GM18873 (cell line): Measurements from ENCODE around the gene IGFBPL1.
"Not testable (repeated sequence)": the region's sequence is repeated elsewhere in the genome, so short reads cannot be mapped to it uniquely, and the experiment has no call there.

Experiments used
- ATAC-seq: cut with Tn5 transposase; IDR thresholded peaks from one replicate; pipeline ENCODE4 v1.9.1; 2021; ENCODE audit warnings: mild to moderate bottlenecking, moderate library complexity, moderate number of reproducible peaks; ENCODE audit not compliant: unreplicated experiment, low FRiP score

The IGFBPL1 gene

DNA sequence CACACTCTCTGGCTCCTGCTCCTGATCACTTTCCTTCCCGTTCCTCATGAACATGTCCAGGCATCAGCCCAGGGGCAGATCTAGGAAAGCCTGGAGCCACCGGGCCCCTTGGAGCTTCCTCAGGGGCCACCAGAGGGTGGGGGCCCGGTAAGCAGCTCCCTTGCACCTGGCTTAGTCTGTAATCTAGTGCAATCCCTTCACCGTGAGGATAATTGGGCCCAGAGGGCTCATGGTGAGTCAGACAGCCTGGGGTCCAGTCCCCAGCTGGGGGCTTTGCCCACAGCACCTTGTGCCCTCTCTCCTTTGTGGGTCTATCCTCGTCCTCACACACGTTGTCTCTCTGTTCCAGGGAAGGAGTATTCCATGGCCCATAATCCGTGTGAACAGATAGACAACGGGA lies 42.1 kb downstream of the IGFBPL1 start:
- ATAC-seq, result no peak

DNA sequence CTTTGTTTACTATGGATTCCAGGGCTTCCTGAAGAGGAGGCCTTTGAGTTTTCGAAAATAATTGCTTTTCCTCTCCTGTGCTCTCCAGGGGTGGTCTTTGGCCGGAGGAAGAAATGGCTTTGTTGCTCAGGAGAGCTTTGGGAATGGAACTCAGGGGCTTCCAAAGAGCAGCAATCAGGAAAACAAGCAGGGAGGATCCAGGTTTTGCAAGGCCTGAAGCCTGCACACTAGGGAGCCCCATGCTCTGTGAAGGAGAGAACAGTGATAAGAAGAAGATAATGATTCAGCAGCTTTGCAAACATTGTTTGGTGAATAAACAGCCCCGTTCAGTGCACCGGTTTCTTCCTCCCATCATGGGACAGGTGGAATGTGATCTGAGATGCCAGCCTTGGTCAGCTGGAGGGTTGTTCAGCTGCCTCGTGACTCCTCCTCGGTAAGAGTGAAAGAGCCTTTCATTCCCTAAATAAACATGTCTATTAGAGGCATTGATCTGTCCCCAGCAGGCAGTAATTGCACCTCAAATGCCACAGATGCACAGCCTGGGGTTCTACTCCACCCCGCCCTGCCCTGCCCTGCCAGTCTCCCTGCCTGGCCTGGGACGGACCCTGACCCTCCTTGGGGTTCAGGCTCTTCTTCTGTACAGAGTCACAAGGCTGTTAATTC lies 43.3 kb downstream of the IGFBPL1 start:
- ATAC-seq, result no peak

DNA sequence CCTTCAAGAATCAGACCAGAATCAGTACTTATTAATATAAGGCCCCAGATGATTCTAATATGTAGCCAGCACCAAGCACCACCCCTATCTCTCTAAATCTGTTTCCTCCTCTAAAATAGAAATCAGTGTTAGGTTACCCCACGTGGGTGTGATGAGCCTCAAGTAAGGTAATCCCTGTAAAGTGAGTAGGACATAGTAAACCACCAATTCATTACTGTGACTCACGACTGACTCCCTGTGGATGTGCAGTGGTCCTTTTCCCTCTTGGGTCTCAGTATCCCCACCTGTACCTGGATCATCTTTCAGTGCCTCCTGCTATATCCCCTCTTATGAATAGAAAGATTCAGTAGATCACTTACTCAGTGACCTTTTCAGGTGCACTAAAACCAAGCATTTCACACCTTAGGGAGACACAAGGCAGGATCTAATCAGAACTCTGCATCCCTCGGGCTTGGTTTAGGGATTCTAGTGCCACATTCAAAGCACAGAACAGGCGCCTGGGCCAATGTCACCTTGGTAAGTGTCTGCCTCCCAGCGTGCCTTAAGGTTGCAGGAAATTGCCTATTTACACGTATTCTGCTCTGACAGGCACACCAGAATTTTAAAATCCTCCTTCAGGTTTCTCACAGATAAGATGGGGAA lies 43.9 kb downstream of the IGFBPL1 start:
- no peak for ATAC-seq

DNA sequence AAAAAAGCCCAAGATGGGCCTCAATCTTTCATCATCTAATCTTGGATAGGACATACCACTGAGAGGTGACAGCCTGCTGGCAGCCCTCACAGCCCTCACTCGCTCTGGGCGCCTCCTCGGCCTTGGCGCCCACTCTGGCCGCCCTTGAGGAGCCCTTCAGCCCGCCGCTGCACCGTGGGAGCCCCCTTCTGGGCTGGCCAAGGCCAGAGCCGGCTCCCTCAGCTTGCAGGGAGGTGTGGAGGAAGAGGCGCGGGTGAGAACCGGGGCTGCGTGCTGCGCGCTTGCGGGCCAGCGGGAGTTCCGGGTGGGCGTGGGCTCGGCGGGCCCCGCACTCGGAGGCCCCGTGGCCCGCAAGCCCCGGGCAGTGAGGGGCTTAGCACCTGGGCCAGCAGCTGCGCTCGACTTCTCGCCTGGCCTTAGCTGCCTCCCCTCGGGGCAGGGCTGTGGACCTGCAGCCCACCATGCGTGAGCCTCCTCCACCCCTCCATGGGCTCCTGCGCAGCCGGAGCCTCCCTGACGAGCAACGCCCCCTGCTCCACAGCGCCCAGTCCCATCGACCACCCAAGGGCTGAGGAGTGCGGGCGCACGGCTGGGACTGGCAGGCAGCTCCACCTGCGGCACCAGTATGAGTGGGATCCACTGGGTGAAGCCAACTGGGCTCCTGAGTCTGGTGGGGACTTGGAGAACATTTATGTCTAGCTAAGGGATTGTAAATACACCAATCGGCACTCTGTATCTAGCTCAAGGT lies 46.7 kb downstream of the IGFBPL1 start:
- not testable (repeated sequence) for ATAC-seq

DNA sequence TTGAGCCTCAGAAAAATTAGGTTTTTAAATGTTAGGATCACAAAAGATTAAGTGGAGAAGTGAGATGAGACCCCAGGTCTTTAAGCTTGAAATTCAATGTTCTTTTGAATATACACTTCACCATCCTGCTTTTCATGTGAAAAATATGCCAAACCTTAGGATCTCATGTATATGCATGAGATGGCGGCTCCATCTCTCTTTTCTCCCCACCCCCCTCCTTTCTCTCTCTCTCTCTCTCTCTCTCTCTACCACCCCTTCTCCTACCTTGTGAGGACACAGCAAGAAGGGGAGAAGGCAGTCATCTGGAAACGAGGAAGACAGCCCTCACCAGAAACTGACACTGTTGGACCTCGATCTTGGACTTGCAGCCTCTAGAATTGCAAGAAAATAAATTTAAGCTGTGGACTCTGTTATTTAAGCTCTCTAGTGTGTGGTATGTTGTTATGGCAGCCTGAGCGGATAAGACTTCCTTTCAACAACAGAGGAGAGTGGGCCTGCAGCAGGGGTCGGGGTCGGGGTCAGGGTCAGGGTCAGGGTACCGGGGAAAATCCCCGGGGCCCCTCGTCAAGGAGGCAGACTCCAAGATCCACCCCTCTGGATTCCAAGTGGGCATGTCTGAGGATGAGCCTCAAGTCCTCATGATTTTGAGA lies 48.1 kb downstream of the IGFBPL1 start:
- ATAC-seq, result no peak

DNA sequence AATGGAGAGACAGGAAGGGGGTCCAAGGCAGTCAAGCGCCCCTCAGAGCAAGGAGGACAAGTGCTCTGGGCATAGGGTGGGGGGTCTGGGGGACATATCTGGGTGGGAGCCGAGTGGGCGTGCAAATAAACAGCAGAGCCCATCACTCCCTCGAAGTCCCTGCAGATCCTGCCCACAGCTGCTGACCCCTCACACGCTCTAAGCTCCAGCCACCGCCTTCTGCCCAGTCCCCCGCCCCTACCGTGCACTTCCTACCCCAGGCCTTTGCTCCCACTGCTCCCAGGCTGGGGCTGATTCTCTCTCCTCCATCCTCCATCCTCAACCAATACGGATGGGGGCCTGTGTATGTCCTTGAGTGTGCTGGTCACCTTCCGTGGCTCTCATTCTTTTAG lies 48.7 kb downstream of the IGFBPL1 start:
- no peak for ATAC-seq

DNA sequence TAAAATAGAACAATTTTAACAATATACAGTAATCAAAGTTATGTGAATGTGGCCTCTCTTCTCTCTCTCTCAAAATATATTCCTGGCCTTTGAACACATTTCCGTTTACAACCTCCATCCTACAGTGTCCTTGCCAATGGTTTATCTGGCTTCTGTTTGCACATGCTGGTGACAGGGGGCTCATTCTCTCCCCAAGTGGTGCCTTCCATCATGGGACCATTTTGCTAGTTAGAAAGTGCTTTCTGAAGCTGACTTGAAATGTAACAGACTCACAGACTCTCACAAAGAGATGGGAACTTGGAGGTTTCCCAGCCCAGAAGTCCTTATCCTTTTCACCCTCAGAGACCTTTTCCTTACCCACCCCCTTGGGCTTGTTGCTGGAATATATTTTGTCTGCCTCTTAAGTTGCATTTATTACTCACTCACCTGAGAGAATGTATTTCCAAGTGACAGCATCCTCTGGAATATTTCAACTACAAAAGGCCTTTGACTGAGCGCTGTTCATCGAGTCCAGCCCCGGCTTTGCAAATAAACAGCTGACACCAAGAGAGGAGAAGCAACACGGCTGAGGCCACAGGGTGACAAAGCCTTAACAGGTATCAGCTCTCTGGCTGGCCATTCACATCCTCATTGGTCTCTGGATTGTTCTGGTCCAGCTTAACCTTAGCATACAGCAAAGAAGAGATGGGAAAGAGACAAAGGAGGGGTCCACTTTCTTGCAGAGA lies 49.2 kb downstream of the IGFBPL1 start:
- no peak for ATAC-seq

DNA sequence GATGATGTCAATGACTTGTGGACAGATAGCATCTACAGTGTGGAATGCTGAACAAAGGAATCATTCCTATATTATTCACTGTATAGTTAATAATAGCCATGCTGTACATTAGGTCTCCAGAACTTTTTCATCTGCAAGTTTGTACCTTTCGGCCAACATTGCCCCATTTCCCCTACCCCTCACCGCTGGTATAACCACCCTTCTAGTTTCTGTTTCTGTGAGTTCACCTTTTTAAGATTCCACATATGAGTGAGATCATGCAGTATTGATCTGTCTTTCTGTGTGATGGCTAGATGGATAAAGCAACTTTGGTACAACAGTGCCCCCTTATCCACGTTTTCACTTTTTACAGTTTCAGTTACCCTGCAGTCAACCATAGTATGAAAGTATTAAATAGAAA lies 50.6 kb downstream of the IGFBPL1 start:
- no peak for ATAC-seq

DNA sequence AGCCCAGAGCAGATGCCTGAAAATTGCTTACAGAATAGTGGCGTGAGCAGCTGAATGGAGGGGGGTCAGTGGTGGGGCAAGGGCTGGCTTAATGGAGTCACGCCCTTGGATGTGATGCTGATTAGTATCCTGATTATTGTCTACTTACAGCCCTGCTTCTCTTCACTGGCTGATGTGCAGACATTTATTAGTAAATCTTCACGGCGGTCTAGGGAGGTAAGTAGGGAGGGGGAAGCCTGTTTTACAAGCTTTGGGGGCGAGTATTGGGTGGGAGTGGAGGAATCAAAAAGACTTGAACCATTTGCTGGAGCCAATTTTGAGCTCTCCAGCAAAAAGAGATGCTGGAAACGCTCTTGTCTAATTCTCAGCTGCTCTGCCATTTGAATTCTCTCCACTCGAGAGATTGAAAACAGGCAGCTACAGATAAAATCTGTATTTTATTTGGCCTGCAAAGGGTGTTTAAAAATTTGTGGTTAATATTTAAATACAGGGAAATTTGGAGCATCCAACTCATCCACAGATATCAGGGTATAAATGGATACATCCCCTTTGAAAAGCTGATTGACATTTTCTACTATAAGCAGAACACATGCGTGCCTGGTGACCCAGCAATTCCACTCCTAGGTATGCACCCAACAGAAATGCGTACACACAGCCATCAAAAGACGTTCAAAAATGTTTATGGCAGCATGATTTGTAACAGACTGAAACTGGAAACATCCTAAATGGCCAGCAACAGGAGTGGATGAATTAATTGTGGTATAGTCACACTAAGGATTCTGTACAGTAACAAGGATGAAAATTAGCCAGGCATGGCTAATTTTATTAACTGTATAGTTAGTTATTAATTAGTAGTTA lies 51.3 kb downstream of the IGFBPL1 start:
- no peak for ATAC-seq

DNA sequence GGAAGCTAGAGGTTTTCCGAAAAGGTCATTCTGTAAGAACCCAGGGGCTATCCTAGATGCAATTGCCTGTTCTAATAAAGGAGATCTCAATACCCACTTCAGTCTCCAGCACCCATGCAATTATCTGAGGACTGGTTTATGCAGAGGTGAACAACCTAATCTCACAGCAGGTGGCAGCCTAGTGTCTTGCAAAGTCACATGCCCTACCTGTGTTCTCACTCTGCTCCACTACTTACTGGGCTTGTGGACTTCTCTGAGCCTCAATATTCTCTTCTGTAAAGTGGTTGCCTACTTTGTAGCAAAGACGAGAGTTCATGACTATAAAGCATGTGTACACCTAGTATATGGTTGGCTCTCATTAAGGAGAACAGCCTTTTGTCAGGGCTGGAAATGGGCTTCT lies 52.8 kb downstream of the IGFBPL1 start:
- ATAC-seq, result no peak

DNA sequence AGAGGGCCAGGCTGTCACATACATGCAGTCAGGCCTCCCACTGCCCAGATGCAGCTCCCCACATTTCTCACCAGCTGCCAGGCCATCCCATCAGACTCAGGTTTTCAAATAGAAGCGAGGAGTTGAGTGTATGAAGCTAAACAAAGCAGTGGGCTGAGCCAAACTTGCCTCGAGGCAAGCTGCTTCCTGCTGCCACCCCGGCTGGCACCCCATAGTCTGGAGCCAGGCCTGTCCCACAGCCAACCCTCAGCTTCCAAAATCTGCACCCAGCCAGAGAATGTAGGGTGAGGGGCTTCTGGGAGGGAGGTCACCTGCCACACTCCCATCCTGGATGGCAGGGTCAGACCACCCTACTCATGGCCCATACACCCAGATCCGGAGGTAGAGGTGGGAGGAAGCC lies 54.1 kb downstream of the IGFBPL1 start:
- ATAC-seq, result no peak

DNA sequence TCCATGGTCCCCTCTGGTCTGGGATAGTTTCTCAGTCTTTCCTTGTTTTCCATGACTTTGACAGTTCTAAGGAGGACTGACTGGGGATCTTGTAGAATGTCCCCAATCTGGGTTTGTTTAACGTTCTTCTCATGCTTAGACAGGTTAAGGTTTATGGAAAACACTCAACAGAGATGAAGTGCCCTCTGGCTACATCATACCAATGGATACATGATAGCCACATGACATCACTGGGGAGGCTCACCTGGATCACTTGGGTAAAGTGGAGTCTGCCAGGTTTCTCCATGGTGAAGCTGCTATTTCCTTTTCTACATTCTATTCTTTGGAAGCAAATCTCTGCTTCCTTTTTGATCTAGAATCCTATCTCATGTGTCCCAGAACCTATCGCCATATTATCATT lies 55.5 kb downstream of the IGFBPL1 start:
- no peak for ATAC-seq

DNA sequence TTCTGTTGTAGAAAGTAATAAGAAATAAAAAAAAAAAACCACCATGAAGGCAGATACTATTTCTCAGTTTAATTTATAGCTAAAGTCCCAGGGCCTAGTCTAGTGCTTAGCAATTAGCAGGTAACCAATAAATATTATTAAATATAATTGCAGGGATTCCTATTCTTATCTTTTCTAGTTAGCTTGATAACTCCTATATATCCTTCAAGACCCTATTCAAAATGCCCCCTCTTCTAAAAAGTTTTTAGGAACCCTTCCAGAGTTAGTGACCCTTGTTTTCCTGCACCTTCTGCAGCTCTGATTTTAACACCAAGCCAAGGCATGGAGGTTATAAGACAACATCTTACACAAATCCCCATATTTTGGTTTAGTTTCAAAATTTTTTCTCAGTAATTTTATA lies 56.4 kb downstream of the IGFBPL1 start:
- ATAC-seq, result no peak

DNA sequence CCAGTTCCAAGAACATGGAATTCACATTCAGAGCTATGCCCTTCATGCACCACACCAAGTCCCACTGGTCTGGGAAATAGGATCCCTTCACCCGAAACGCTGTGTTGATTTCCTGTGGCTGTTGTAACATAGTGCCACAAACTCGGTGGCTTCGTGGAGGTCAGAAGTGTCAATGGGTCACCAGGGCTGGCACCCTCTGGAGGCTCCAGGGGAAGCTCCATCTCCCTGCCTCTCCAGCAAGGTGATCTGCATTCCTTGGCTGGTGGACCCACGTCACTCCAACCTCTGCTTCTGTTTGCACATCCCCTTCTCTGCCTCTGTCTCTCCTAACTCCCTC lies 60.7 kb downstream of the IGFBPL1 start:
- no peak for ATAC-seq

DNA sequence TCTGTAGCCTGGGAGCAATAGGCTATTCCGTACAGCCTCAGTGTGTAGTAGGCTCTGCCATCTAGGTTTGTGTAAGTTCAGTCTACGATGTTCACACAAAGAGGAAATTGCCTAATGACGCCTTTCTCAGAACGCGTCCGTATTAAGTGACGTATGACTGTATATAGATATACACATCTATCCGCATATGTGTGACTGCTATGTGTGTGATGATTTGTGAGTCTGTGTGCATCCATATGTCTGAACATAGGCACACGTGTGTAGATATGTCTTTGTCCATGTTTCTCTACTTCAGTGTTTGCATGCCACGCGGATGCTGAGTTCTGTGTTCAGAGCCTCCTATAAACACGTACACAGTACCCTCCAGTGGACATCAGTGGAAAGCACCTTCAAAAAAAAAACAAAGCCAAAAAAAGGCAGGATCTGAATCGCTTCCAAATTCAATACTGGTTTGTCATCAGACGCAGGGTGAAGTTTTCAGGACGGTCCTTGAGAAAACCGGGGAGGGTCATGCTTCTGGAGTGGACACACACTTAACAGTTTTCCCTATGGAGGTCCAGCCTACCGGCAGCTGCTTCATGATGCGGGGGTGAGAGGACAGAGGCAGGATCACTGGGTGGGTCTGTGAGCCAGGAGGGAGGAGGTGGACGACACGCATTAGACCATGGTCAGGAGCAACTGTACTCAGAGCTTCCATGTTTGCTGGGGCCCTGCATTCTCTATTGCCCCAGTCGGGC lies 61.2 kb downstream of the IGFBPL1 start:
- ATAC-seq, result no peak

DNA sequence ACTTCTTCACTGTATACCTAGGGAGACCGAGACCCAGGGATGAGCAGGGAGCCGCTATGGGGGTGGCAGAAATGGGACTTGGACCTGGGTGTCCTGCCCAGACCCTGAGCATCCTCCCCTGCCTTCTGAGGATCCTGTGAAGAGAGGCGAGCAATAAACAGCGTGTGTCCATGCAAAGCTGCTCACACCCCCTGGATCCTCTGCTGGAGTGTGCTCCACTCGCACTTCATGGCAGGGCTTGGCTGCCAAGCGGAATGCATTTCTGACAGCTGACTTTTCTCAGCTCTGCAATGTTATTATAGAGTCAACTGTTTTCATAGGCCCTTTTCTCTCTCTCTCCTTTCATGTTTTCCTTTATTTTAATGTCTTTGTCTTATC lies 62.8 kb downstream of the IGFBPL1 start:
- no peak for ATAC-seq

DNA sequence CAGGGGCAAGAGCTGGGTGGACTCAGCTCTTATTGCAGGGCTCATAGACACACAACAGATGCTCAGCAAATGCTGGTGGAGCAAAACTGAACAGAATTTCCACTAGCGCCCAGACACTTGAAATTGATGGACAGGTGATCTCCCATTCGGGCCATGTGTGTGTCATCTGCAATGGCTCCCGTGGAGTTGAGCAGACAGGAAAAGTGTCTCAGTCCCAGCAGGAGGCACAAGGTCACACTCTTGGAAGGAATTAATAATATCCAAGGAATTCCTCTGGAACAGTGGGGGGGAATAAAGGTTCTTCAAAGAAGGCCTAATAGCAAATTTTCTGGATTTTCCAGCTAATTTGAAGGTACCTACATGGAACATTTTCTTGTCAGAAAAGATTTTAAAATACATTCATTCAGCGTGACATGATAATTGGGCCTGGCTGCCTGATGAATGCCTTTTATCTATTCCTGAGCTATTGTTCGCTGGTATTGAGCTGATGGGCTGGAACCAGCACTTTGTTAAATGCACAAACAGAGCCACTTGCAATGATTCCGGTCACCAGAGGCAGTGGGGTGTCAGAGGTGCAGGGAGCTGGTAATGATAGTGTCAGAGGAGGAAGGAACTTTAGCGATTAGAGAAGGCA lies 63.3 kb downstream of the IGFBPL1 start:
- ATAC-seq, result no peak

DNA sequence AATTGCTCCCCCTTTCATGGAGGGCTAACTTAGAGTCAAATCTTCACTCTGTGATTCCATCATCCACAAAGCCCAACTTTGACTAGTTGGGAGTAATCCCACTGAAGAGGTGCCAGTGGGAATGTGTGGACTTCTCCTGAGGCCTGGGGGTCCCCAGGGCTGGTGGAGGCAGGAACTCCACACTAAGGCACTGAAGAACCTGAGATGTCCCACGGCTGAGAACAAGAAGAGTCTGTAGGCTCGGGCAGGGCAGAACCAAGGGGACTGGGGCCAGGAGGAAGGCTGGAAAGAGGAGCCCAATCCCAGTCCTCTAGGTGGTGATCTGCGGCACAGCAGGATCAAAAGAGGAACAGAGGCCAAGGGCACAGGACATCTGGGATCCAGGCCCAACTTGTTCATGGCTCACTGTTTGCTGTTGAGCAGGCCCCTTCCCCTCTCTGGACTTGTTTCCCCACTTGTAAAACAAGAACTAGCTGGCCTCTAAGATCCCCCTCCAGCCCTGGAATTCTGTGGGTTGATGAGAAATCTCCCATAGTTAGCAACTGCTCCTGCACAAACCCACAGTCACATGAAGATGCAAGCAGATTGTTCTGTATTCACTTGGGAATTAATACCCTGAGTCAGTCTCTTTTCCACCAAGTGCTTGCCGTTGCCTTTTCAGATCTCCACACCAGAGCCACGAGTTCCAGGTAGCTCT lies 64.4 kb downstream of the IGFBPL1 start:
- ATAC-seq, result no peak
